OCI-M2 (cell line): Measurements from ENCODE around the gene ATP5ME.
"Not testable (repeated sequence)": the region's sequence is repeated elsewhere in the genome, so short reads cannot be mapped to it uniquely, and the experiment has no call there.

Source experiments
- DNase-seq: peaks from one replicate; lab custom pipeline; 2025; ENCODE audit not compliant: unreplicated experiment; lab: John Stamatoyannopoulos, UW

ATP5ME gene

GRCh38 chr4:669806-670559 is 4.1 kb downstream of the ATP5ME start:
- not testable (repeated sequence) for DNase-seq

DNA sequence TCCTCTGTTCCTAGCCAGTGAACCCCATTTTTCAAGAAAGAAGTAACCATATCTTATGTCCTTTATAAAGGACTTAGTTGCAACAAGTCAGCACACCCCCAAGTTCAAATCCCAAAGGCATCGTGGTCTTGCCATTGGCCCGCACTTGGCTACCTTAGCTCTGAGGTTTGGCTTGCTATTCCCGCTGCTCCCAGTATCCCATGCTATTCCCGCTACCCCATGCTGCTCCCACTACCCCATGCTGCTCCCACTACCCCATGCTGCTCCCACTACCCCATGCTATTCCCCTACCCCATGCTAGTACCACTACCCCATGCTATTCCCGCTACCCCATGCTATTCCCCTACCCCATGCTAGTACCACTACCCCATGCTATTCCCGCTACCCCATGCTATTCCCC is 5.9 kb downstream of the ATP5ME start:
- not testable (repeated sequence) for DNase-seq

DNA sequence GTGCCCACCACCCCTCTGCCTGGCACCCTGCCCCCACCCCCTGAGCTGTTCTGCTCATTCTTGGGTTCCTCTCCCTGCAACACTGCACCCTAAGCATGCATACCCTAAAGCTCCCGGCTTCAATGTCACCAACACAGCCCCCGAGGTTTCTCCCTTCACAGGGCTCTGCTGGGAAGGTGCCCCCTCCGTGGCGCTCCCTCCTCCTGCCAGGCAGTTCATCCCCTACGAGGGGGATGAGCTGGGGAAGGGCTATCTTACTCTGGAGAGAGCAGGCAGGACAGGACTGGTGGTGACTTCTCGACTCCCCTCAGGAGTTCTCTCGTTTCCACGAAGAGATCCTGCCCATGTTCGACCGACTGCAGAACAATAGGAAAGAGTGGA is 6.5 kb downstream of the ATP5ME start:
- DNase-seq = no peak

- no peak for DNase-seq
Observed at GRCh38 chr4:666822-667544, 7.1 kb downstream of the ATP5ME start.

DNA sequence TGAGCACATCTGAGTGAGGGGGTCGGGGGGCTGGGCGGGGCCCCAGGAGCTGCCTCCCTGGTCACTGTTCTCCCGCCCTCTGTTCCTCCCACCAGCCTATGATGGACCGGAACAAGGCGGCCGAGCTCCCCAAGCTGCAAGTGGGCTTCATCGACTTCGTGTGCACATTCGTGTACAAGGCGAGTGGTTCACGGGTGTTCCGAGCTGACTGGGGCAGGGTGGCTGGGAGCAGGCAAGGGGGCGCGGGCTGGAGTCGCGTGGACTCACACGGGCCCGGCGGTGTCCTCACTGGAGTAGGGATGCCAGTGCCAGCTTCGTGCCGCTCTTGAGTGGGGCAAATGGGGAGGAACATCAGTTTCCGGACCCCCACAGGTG is 7.7 kb downstream of the ATP5ME start:
- DNase-seq = no peak

DNA sequence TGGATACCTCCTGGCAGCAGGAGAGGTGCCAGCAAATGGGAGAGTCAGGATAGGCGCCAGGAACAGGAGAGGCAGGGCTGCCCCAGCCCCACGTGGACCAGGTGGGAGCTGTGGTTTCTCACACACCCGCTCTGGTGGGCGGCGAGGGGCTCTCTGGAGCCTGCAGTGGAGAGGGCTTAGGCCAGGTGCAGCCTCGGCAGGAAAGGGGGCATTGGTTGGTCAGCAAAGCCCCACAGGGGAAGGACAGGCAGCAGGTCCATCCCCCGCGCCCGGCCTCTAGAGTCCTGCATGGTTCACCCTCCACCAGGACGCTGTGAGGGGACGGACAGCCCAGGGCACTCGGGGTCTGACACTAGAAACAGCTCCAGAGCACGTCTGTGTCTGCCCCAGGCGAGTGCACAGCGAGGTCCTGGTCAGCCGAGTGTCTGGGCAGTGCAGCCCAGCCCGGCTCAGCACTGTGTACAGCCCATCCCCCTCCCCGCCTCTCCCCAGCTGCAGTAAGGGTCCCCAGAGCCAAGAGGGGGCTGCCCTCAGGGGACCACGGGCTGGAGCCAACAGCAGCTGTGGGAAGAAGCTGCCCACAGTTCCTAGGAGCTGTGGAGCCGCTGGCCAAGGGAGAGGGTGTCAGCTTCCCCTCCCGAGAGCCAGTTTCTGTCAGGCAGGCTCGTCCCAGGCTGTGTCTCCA is 8.2 kb downstream of the ATP5ME start:
- no peak for DNase-seq

DNA sequence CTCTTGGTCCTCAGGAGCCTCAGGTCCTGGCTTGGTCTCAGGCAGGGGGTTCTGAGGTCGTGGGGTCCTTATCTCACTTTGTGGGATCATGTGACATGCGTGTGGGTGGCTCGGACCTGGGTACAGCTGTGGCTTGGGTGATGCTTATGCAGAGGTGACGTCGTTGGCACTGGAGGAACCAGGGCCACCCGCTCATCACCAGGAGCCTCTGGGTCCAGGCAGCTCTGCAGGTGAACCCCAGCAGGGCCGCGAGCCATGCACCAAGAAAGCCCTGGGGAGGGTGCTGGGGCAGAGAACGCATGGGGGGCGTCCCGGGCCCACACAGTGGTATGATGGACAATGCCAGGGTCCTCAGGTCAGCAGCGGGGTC is 8.7 kb downstream of the ATP5ME start:
- DNase-seq = no peak

GRCh38 chr4:664713-665231 is 9.3 kb downstream of the ATP5ME start:
- no peak for DNase-seq

DNA sequence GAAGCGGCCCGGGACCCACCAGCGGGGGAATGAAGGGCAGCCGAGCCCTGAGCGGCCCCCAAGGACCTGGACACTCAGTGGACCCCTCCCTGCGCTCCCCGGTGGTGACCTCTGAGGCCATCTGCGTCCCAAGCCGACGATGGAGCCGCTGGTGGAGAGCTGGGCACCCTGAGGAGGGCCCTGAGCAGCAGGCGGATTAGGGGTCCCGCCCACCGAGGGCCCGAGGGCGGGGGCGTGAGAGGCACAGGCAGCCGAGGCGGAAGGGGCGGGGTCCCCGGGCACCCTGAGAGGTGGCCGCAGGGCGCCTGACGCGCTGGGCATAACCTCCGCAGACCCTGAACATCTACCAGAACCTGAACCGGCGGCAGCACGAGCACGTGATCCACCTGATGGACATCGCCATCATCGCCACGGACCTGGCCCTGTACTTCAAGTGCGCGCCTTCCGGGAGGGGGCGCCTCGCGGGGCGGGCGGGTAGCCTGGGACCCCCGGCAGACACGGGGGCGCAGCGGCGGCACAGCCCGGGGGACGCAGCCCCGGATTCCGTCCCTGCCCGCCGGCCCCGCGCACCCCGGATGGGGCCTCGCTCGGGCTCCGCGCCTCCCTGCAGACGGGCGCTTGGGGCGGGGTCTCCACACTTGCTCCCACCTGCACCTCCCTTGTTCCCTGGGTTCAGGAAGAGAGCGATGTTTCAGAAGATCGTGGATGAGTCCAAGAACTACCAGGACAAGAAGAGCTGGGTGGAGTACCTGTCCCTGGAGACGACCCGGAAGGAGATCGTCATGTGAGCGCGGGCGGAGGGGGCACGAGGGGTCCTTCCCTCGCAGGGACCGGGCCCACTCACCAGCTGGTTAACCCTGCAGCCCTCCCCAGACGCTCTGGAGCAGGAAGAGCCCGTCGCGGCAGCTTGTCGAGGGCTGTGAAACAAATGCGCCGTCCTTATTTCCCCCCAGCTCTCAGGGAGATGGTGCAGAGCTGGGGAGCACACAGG is 10.3 kb downstream of the ATP5ME start:
- DNase-seq = no peak

- no peak for DNase-seq
Observed at GRCh38 chr4:663046-663437, 11.0 kb downstream of the ATP5ME start.

DNA sequence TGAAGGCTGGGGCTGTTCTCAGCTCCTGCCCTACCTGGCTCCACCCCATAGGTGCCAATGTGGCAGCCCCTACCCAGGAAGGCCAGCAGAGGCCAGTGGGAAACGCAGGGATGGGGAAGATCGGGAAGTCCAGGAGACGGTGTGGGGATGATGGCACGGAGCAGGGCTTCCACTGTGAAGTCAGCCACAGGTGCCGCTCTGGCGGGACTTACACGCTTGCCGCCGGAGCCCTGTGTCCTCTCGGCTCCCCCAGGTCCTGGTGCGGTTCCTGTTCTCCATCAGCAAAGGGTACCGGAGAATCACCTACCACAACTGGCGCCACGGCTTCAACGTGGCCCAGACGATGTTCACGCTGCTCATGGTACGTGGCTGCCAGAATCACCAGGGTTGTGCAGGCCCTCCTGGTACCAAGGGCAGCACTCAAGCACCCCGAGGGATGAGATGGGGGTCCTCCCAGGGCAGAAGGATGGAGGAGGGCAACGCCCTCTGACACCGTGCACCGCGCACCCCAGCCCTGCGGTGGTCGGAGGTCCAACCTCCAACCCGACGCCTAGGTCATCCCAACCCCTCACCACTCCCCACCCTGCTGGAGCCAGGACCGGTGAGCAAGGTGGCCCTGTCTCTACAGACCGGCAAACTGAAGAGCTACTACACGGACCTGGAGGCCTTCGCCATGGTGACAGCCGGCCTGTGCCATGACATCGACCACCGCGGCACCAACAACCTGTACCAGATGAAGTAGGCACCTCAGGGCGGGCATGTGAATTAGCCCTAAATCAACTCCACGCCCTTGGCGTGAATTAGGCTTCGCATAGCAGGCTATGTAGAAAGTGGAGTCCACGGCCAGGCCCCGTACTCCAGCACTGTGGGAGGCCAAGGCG is 12.0 kb downstream of the ATP5ME start:
- DNase-seq = no peak

DNA sequence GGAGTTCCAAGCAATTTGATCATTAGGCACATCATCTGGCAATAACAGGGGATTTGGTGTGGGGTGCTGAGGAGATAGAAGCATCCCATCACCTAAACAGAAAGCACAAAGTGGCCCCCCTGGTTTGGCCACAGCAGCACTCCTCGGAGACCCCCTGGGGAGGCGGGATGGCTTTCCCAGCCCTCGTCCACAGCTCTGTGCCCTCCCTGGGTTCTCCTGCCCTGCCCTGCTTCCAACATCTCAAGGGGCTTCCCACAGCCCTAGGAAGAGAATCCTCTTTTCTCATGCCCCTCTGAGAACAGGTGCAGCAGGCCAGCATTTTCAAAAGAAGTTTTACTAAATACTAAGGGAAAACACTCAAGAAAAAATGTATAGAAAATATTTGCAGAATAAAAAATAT is 12.8 kb downstream of the ATP5ME start:
- DNase-seq = no peak

GRCh38 chr4:660401-660800 is 13.7 kb downstream of the ATP5ME start:
- no peak for DNase-seq

DNA sequence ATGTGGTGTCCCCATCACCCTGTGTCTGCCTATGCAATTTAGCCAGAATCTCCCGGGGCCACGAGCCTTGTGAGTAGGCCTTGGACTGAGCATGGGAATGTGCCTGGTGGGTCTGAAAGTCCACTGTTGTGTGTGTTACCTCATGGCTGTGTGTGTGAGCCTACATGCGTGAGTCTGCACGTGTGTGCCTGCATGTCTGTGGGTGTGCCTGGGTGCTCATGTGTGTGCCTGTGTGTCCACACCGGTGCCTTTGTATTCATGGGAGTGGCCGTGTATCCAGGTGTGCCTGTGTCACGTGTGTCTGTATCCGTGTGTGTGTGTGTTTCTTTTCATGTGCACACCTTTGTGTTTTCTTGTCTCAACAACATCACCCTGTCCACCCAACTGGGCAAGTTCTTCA is 14.2 kb downstream of the ATP5ME start:
- DNase-seq = no peak

- no peak for DNase-seq
Observed at GRCh38 chr4:658681-659667, 15.1 kb downstream of the ATP5ME start.

- DNase-seq = no peak
Observed at GRCh38 chr4:657834-658667, 16.0 kb downstream of the ATP5ME start.

GRCh38 chr4:657338-657833 is 16.7 kb downstream of the ATP5ME start:
- DNase-seq = no peak
